WTC11 (cell line): ENCODE measurements around the gene KCNS3. TPM values are rescaled to one million over a fixed set of nuclear protein-coding genes. Genes with fewer than 3 reads are reported as not detected.

Experiments used
- ATAC-seq: fragments of 200-7000 bp; cut with Tn5 transposase; 2 replicates; pipeline ENCODE4 v1.10.0; 2021; ENCODE audit warnings: mild to moderate bottlenecking, moderate library complexity
- CTCF ChIA-PET: fragments of 300-600 bp; sonication (Branson Sonifier 250); formaldehyde crosslinking; loops from one replicate; lab custom pipeline; 2021; ENCODE audit warnings: antibody characterized with exemption; lab: Charles Lee
- POLR2A ChIA-PET: fragments of 350-600 bp; sonication (Branson Sonifier 250); formaldehyde crosslinking; loops from one replicate; lab custom pipeline; 2021; ENCODE audit warnings: antibody characterized with exemption; lab: Charles Lee
- DNase-seq: peaks from one replicate; pipeline ENCODE4 v3.0.0; 2021; ENCODE audit warnings: low spot score
- H3K27ac Mint-ChIP-seq: 2 replicates; pipeline ENCODE4 v1.8.0; 2021; ENCODE audit warnings: mixed read lengths
- H3K27me3 Mint-ChIP-seq: 2 replicates; pipeline ENCODE4 v1.8.0; 2021; ENCODE audit warnings: low read depth, mild to moderate bottlenecking, moderate library complexity, mixed read lengths
- H3K36me3 Mint-ChIP-seq: 2 replicates; pipeline ENCODE4 v1.8.0; 2021; ENCODE audit warnings: mixed read lengths
- H3K4me1 Mint-ChIP-seq: 2 replicates; pipeline ENCODE4 v1.8.0; 2022; ENCODE audit warnings: mixed read lengths
- H3K4me3 Mint-ChIP-seq: 2 replicates; pipeline ENCODE4 v1.8.0; 2021; ENCODE audit warnings: mild to moderate bottlenecking, moderate library complexity, mixed read lengths
- H3K9me3 Mint-ChIP-seq: 2 replicates; pipeline ENCODE4 v1.8.0; 2021; ENCODE audit warnings: mixed read lengths
- MXD4 ChIP-seq: fragments of 250-450 bp; sonication (Bioruptor Pico); IDR thresholded peaks from 2 replicates; pipeline ENCODE4 v1.8.0; 2021; ENCODE audit warnings: mild to moderate bottlenecking, moderate library complexity, borderline replicate concordance
- RORB ChIP-seq: fragments of 250-450 bp; sonication (Bioruptor Pico); IDR thresholded peaks from 2 replicates; pipeline ENCODE4 v1.9.0; 2021; ENCODE audit warnings: mild to moderate bottlenecking
- SMAD4 ChIP-seq: sonication (generic); formaldehyde crosslinking; IDR thresholded peaks from 2 replicates; pipeline ENCODE4 v1.8.0; 2022; ENCODE audit warnings: mild to moderate bottlenecking, missing genetic modification reagents
- TEAD4 ChIP-seq: sonication (generic); formaldehyde crosslinking; IDR thresholded peaks from 2 replicates; pipeline ENCODE4 v1.8.0; 2022; ENCODE audit warnings: mild to moderate bottlenecking, missing genetic modification reagents
- ZNF263 ChIP-seq: sonication (generic); formaldehyde crosslinking; IDR thresholded peaks from 2 replicates; pipeline ENCODE4 v1.8.1; 2022; ENCODE audit warnings: low read depth, mild to moderate bottlenecking, moderate library complexity, missing genetic modification reagents
- total RNA-seq: library from RNA; stranded (reverse); gene quantifications from 3 replicates; pipeline ENCODE4 v1.2.3, GENCODE V29; 2021
- TF ChIP-seq, protein P1 (sequence below): sonication (generic); formaldehyde crosslinking; IDR thresholded peaks from 2 replicates; pipeline ENCODE4 v1.8.0; 2022; ENCODE audit warnings: missing genetic modification reagents
- TF ChIP-seq, protein P2 (sequence below): fragments of 250-450 bp; sonication (Bioruptor Pico); IDR thresholded peaks from 2 replicates; pipeline ENCODE4 v1.9.0; 2021; ENCODE audit warnings: moderate library complexity, mild to moderate bottlenecking, inconsistent platforms, borderline replicate concordance
- TF ChIP-seq, protein P3 (sequence below): sonication (generic); formaldehyde crosslinking; IDR thresholded peaks from 2 replicates; pipeline ENCODE4 v1.8.1; 2023; ENCODE audit warnings: mild to moderate bottlenecking, missing genetic modification reagents
- TF ChIP-seq, protein P4 (sequence below): sonication (generic); formaldehyde crosslinking; IDR thresholded peaks from 2 replicates; pipeline ENCODE4 v1.8.0; 2022; ENCODE audit warnings: mild to moderate bottlenecking, missing genetic modification reagents
- TF ChIP-seq, protein P5 (sequence below): fragments of 250-450 bp; sonication (Bioruptor Pico); IDR thresholded peaks from 2 replicates; pipeline ENCODE4 v1.9.0; 2021; ENCODE audit warnings: mild to moderate bottlenecking, borderline replicate concordance
- TF ChIP-seq, protein P6 (sequence below): sonication (generic); formaldehyde crosslinking; IDR thresholded peaks from 2 replicates; pipeline ENCODE4 v1.8.1; 2023; ENCODE audit warnings: mild to moderate bottlenecking, moderate library complexity, missing genetic modification reagents
- TF ChIP-seq, protein P7 (sequence below): sonication (generic); formaldehyde crosslinking; IDR thresholded peaks from 2 replicates; pipeline ENCODE4 v1.8.0; 2023; ENCODE audit warnings: missing genetic modification reagents, mild to moderate bottlenecking, borderline replicate concordance
- TF ChIP-seq, protein P8 (sequence below): sonication (generic); formaldehyde crosslinking; IDR thresholded peaks from 2 replicates; pipeline ENCODE4 v1.8.1; 2023; ENCODE audit warnings: mild to moderate bottlenecking, missing genetic modification reagents
- TF ChIP-seq, protein P9 (sequence below): sonication (generic); formaldehyde crosslinking; IDR thresholded peaks from 2 replicates; pipeline ENCODE4 v1.8.0; 2022; ENCODE audit warnings: mild to moderate bottlenecking, missing genetic modification reagents

KCNS3 gene
- total RNA-seq, 1 experiment from 2014 or later, result 25.2 TPM

DNA sequence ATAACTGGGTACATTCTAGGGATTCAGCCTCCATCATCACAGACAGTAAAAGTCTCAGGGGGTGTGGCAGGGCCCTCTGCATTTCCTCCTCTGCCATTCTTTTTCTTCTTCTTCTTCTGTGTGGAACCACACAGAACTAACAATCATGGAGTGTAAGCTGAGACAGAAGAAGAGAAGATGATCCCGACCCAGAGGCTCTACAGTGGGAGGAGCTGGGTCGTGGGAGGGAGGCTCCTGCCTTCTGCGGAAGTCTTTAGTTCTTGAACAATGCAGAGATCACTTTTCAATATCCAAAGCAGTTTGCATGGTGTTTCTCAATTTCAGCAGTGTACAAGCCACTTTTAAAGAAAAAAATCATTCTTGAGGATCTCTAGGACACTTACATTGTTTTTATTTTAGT is 80.9 kb downstream of the KCNS3 start:
- peak; percentile 63; the same call in 1 of the 2 replicates for ATAC-seq
- DNase-seq, result no peak
- H3K27ac Mint-ChIP-seq, result no peak overlapping the region
- TF ChIP-seq, protein P1, sequence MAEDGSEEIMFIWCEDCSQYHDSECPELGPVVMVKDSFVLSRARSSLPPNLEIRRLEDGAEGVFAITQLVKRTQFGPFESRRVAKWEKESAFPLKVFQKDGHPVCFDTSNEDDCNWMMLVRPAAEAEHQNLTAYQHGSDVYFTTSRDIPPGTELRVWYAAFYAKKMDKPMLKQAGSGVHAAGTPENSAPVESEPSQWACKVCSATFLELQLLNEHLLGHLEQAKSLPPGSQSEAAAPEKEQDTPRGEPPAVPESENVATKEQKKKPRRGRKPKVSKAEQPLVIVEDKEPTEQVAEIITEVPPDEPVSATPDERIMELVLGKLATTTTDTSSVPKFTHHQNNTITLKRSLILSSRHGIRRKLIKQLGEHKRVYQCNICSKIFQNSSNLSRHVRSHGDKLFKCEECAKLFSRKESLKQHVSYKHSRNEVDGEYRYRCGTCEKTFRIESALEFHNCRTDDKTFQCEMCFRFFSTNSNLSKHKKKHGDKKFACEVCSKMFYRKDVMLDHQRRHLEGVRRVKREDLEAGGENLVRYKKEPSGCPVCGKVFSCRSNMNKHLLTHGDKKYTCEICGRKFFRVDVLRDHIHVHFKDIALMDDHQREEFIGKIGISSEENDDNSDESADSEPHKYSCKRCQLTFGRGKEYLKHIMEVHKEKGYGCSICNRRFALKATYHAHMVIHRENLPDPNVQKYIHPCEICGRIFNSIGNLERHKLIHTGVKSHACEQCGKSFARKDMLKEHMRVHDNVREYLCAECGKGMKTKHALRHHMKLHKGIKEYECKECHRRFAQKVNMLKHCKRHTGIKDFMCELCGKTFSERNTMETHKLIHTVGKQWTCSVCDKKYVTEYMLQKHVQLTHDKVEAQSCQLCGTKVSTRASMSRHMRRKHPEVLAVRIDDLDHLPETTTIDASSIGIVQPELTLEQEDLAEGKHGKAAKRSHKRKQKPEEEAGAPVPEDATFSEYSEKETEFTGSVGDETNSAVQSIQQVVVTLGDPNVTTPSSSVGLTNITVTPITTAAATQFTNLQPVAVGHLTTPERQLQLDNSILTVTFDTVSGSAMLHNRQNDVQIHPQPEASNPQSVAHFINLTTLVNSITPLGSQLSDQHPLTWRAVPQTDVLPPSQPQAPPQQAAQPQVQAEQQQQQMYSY (CRISPR knock-in tag), result no peak
- TF ChIP-seq, protein P2, sequence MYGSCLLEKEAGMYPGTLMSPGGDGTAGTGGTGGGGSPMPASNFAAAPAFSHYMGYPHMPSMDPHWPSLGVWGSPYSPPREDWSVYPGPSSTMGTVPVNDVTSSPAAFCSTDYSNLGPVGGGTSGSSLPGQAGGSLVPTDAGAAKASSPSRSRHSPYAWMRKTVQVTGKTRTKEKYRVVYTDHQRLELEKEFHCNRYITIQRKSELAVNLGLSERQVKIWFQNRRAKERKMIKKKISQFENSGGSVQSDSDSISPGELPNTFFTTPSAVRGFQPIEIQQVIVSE (CRISPR knock-in tag), result no peak
- TF ChIP-seq SMAD4 (no peak), RORB (CRISPR knock-in tag) (no peak), ZNF263 (no peak), TEAD4 (CRISPR knock-in tag) (no peak)
- TF ChIP-seq, protein P3, sequence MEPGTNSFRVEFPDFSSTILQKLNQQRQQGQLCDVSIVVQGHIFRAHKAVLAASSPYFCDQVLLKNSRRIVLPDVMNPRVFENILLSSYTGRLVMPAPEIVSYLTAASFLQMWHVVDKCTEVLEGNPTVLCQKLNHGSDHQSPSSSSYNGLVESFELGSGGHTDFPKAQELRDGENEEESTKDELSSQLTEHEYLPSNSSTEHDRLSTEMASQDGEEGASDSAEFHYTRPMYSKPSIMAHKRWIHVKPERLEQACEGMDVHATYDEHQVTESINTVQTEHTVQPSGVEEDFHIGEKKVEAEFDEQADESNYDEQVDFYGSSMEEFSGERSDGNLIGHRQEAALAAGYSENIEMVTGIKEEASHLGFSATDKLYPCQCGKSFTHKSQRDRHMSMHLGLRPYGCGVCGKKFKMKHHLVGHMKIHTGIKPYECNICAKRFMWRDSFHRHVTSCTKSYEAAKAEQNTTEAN (CRISPR knock-in tag), result no peak
- TF ChIP-seq, protein P4, sequence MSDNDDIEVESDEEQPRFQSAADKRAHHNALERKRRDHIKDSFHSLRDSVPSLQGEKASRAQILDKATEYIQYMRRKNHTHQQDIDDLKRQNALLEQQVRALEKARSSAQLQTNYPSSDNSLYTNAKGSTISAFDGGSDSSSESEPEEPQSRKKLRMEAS (CRISPR knock-in tag), result no peak
- TF ChIP-seq, protein P5, sequence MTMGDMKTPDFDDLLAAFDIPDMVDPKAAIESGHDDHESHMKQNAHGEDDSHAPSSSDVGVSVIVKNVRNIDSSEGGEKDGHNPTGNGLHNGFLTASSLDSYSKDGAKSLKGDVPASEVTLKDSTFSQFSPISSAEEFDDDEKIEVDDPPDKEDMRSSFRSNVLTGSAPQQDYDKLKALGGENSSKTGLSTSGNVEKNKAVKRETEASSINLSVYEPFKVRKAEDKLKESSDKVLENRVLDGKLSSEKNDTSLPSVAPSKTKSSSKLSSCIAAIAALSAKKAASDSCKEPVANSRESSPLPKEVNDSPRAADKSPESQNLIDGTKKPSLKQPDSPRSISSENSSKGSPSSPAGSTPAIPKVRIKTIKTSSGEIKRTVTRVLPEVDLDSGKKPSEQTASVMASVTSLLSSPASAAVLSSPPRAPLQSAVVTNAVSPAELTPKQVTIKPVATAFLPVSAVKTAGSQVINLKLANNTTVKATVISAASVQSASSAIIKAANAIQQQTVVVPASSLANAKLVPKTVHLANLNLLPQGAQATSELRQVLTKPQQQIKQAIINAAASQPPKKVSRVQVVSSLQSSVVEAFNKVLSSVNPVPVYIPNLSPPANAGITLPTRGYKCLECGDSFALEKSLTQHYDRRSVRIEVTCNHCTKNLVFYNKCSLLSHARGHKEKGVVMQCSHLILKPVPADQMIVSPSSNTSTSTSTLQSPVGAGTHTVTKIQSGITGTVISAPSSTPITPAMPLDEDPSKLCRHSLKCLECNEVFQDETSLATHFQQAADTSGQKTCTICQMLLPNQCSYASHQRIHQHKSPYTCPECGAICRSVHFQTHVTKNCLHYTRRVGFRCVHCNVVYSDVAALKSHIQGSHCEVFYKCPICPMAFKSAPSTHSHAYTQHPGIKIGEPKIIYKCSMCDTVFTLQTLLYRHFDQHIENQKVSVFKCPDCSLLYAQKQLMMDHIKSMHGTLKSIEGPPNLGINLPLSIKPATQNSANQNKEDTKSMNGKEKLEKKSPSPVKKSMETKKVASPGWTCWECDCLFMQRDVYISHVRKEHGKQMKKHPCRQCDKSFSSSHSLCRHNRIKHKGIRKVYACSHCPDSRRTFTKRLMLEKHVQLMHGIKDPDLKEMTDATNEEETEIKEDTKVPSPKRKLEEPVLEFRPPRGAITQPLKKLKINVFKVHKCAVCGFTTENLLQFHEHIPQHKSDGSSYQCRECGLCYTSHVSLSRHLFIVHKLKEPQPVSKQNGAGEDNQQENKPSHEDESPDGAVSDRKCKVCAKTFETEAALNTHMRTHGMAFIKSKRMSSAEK (CRISPR knock-in tag), result no peak
- H3K27me3 Mint-ChIP-seq, result no peaks in the 10 kb centered on the region; the same call in 1 of the 2 replicates
- no peaks in the 10 kb centered on the region for H3K36me3 Mint-ChIP-seq
- ChIA-PET POLR2A (no interaction called here), CTCF (no interaction called here)
- H3K4me1 Mint-ChIP-seq, result peaks cover 13% of the 10 kb centered on the region
- no peaks in the 10 kb centered on the region for H3K9me3 Mint-ChIP-seq
- H3K4me3 Mint-ChIP-seq, result no peak overlapping the region

DNA sequence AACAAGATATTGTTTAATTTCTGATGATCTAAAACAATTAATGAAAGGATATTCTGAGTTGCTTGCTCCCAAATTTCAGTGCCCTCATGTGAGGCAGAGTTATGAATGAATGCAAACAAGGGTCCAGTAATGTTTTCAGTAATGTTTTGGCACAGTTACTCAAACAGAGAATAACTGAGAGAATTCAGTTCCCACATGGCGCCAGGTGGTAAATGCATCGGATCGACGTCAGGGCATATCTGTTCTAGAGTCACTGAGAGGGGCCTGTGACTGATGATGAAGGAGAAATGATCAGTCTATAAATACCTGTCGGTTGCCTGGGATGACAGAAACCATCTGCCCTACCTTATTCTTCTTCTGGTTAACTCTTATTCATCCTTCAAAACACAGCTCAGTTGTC is 81.4 kb downstream of the KCNS3 start:
- H3K27ac Mint-ChIP-seq, result no peak overlapping the region
- H3K27me3 Mint-ChIP-seq, result no peaks in the 10 kb centered on the region; the same call in 1 of the 2 replicates
- no peaks in the 10 kb centered on the region for H3K9me3 Mint-ChIP-seq
- CTCF ChIA-PET, result no interaction called here
- ATAC-seq (no peak), DNase-seq (no peak)
- POLR2A ChIA-PET, result no interaction called here
- H3K4me3 Mint-ChIP-seq, result no peak overlapping the region
- TF ChIP-seq, protein P6, sequence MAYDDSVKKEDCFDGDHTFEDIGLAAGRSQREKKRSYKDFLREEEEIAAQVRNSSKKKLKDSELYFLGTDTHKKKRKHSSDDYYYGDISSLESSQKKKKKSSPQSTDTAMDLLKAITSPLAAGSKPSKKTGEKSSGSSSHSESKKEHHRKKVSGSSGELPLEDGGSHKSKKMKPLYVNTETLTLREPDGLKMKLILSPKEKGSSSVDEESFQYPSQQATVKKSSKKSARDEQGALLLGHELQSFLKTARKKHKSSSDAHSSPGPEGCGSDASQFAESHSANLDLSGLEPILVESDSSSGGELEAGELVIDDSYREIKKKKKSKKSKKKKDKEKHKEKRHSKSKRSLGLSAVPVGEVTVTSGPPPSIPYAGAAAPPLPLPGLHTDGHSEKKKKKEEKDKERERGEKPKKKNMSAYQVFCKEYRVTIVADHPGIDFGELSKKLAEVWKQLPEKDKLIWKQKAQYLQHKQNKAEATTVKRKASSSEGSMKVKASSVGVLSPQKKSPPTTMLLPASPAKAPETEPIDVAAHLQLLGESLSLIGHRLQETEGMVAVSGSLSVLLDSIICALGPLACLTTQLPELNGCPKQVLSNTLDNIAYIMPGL (CRISPR knock-in tag), result no peak
- TF ChIP-seq, protein P7, sequence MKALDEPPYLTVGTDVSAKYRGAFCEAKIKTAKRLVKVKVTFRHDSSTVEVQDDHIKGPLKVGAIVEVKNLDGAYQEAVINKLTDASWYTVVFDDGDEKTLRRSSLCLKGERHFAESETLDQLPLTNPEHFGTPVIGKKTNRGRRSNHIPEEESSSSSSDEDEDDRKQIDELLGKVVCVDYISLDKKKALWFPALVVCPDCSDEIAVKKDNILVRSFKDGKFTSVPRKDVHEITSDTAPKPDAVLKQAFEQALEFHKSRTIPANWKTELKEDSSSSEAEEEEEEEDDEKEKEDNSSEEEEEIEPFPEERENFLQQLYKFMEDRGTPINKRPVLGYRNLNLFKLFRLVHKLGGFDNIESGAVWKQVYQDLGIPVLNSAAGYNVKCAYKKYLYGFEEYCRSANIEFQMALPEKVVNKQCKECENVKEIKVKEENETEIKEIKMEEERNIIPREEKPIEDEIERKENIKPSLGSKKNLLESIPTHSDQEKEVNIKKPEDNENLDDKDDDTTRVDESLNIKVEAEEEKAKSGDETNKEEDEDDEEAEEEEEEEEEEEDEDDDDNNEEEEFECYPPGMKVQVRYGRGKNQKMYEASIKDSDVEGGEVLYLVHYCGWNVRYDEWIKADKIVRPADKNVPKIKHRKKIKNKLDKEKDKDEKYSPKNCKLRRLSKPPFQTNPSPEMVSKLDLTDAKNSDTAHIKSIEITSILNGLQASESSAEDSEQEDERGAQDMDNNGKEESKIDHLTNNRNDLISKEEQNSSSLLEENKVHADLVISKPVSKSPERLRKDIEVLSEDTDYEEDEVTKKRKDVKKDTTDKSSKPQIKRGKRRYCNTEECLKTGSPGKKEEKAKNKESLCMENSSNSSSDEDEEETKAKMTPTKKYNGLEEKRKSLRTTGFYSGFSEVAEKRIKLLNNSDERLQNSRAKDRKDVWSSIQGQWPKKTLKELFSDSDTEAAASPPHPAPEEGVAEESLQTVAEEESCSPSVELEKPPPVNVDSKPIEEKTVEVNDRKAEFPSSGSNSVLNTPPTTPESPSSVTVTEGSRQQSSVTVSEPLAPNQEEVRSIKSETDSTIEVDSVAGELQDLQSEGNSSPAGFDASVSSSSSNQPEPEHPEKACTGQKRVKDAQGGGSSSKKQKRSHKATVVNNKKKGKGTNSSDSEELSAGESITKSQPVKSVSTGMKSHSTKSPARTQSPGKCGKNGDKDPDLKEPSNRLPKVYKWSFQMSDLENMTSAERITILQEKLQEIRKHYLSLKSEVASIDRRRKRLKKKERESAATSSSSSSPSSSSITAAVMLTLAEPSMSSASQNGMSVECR, result no peak
- TF ChIP-seq, protein P8, sequence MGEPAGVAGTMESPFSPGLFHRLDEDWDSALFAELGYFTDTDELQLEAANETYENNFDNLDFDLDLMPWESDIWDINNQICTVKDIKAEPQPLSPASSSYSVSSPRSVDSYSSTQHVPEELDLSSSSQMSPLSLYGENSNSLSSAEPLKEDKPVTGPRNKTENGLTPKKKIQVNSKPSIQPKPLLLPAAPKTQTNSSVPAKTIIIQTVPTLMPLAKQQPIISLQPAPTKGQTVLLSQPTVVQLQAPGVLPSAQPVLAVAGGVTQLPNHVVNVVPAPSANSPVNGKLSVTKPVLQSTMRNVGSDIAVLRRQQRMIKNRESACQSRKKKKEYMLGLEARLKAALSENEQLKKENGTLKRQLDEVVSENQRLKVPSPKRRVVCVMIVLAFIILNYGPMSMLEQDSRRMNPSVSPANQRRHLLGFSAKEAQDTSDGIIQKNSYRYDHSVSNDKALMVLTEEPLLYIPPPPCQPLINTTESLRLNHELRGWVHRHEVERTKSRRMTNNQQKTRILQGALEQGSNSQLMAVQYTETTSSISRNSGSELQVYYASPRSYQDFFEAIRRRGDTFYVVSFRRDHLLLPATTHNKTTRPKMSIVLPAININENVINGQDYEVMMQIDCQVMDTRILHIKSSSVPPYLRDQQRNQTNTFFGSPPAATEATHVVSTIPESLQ (CRISPR knock-in tag), result no peak
- no peak for TF ChIP-seq MXD4 (CRISPR knock-in tag)
- TF ChIP-seq, protein P9, sequence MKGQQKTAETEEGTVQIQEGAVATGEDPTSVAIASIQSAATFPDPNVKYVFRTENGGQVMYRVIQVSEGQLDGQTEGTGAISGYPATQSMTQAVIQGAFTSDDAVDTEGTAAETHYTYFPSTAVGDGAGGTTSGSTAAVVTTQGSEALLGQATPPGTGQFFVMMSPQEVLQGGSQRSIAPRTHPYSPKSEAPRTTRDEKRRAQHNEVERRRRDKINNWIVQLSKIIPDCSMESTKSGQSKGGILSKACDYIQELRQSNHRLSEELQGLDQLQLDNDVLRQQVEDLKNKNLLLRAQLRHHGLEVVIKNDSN, result no peak
- H3K4me1 Mint-ChIP-seq, result peaks cover 13% of the 10 kb centered on the region
- no peaks in the 10 kb centered on the region for H3K36me3 Mint-ChIP-seq
